ENCODE results near the gene PDYN.

The PDYN gene

DNA sequence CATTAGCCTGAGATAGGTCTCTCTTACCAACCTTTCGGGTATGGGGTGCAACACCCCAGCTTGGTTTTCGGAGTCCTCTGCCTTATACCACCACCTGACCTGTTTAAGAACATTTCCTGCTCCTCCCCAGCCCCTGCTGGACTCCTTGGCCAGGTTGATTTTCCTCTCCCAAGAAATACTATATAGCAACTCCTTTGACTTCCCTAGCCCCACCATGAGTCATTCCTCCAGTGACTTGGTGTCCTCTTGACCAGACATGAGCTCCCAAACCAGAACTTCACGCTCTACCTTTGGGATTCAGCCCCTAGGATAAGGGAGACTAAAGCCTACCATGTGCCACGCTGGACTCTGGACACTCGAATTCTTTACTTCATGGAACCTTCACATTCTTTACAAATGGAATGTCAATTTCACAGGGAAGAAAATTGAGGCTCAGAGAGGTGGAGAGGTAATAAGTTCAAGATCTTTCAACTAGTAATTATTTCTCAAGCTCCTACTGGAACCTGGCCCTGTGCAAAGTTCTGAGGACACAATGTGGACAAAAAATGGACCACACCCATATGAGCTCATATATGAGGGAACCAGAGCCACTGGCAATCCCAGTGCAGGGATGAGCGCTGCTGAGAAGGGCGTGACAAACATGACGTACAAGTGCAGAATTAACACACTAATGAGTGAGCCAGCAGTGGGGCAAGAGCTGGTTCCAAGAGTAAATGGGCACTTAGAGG, 50.4 kb downstream of the PDYN start:
- H3K4me3 ChIP-seq (ENCODE audit: low read length): no peak overlapping the region
- peak; percentile 94 for DNase-seq (ENCODE audit: low read depth)
- TF ChIP-seq, protein P1, sequence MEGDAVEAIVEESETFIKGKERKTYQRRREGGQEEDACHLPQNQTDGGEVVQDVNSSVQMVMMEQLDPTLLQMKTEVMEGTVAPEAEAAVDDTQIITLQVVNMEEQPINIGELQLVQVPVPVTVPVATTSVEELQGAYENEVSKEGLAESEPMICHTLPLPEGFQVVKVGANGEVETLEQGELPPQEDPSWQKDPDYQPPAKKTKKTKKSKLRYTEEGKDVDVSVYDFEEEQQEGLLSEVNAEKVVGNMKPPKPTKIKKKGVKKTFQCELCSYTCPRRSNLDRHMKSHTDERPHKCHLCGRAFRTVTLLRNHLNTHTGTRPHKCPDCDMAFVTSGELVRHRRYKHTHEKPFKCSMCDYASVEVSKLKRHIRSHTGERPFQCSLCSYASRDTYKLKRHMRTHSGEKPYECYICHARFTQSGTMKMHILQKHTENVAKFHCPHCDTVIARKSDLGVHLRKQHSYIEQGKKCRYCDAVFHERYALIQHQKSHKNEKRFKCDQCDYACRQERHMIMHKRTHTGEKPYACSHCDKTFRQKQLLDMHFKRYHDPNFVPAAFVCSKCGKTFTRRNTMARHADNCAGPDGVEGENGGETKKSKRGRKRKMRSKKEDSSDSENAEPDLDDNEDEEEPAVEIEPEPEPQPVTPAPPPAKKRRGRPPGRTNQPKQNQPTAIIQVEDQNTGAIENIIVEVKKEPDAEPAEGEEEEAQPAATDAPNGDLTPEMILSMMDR (IDR thresholded peaks at IDR 0.05; ENCODE audit: insufficient read depth, low read depth, low read length, missing control alignments): no peak

DNA sequence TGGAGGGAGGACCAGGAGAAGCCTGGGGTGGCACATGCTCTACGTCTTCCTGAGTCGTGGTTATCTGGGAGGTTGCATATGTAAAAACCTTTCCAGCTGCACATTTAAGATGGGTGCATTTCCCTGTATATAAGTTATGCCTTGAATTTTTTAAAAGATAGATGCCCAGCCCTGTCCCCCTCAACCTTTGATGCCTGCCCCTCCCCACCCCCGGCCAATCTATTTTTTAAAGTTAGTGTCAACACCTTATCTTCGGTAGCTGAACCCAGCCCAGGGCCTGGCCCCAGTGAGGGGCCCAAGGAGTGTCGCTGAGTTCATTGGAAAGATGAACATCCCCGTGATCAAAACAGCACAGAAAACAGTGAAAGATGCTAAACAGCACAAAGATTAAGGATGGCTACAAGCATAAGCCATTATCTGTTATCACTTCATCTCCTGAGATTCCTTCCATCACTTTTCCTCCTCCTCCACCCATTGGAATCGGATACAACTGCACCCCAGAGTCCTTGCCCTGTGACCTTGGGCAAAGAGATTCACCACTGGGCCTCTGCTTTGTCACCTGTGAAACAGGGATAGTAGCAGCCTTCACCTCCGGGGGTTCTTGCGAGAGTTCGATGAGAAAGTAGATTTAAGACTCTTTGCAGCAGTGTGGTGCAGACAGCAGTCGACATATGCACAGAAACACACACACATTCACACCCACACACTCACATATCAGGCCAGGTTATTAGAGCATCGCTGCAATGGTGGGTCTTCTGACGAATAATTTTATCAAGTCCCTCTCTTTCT, 51.2 kb downstream of the PDYN start:
- no peak for DNase-seq (ENCODE audit: low read depth)
- TF ChIP-seq, protein P1 (IDR thresholded peaks at IDR 0.05; ENCODE audit: insufficient read depth, low read depth, low read length, missing control alignments): no peak
- no peak overlapping the region for H3K4me3 ChIP-seq (ENCODE audit: low read length)

- no peak overlapping the region for H3K4me3 ChIP-seq (ENCODE audit: low read length)
- DNase-seq (ENCODE audit: low read depth): no peak
- TF ChIP-seq, protein P1 (IDR thresholded peaks at IDR 0.05; ENCODE audit: insufficient read depth, low read depth, low read length, missing control alignments): no peak
Measured at GRCh38 chr20:1942061-1942460, 51.8 kb downstream of the PDYN start.

- DNase-seq (ENCODE audit: low read depth): peak; percentile 97
- TF ChIP-seq, protein P1 (IDR thresholded peaks at IDR 0.05; ENCODE audit: insufficient read depth, low read depth, low read length, missing control alignments): no peak
- H3K4me3 ChIP-seq (ENCODE audit: low read length): no peak overlapping the region
Measured at GRCh38 chr20:1941226-1941625, 52.6 kb downstream of the PDYN start.

- H3K4me3 ChIP-seq (ENCODE audit: low read length): no peak overlapping the region
- peak; percentile 45 for DNase-seq (ENCODE audit: low read depth)
- TF ChIP-seq, protein P1 (IDR thresholded peaks at IDR 0.05; ENCODE audit: insufficient read depth, low read depth, low read length, missing control alignments): no peak
Measured at GRCh38 chr20:1940581-1940980, 53.3 kb downstream of the PDYN start.

DNA sequence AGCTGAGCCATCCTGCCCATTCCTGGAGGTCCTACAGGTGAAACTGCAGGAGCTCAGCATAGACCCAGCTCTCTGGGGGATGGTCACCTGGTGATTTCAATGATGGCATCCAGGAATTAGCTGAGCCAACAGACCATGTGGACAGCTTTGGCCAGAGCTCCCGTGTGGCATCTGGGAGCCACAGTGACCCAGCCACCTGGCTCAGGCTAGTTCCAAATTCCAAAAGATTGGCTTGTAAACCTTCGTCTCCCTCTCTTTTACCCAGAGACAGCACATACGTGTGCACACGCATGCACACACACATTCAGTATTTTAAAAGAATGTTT, 54.6 kb downstream of the PDYN start:
- DNase-seq (ENCODE audit: low read depth): no peak
- no peak overlapping the region for H3K4me3 ChIP-seq (ENCODE audit: low read length)
- TF ChIP-seq, protein P1 (IDR thresholded peaks at IDR 0.05; ENCODE audit: insufficient read depth, low read depth, low read length, missing control alignments): no peak
